DOHH2 (cell line): ENCODE results near the gene MED13L.

Experiments used
- H3F3A ChIP-seq: fragments of 200-600 bp; sonication (generic), shearing (Covaris generic); 2 replicates; pipeline ENCODE4 v1.6.0; 2016; ENCODE audit warnings: antibody characterized with exemption, mild to moderate bottlenecking; ENCODE audit not compliant: control insufficient read depth, insufficient read depth
- H3K27ac ChIP-seq: fragments of 200-600 bp; sonication (generic); 2 replicates; pipeline ENCODE4 v1.5.1; 2014; ENCODE audit warnings: low read depth, mild to moderate bottlenecking, low read length, moderate library complexity
- H3K27me3 ChIP-seq: fragments of 200-600 bp; sonication (generic); 2 replicates; pipeline ENCODE4 v1.6.1; 2014; ENCODE audit warnings: mild to moderate bottlenecking, low read length, mixed read lengths; ENCODE audit not compliant: control insufficient read depth
- H3K36me3 ChIP-seq: fragments of 200-600 bp; sonication (generic); 2 replicates; pipeline ENCODE4 v1.6.1; 2014; ENCODE audit warnings: mild to moderate bottlenecking, low read length, moderate library complexity, mixed read lengths; ENCODE audit not compliant: control insufficient read depth
- H3K4me1 ChIP-seq: fragments of 200-600 bp; sonication (generic); 2 replicates; pipeline ENCODE4 v1.6.1; 2014; ENCODE audit warnings: mild to moderate bottlenecking, low read length, mixed read lengths; ENCODE audit not compliant: control insufficient read depth
- H3K4me2 ChIP-seq: fragments of 200-600 bp; sonication (generic); 2 replicates; pipeline ENCODE4 v1.6.0; 2014; ENCODE audit warnings: mild to moderate bottlenecking, low read length, moderate library complexity
- H3K4me3 ChIP-seq: fragments of 200-600 bp; sonication (generic); 2 replicates; pipeline ENCODE4 v1.5.1; 2014; ENCODE audit warnings: mild to moderate bottlenecking, low read length, mixed read lengths
- H3K79me2 ChIP-seq: fragments of 200-600 bp; sonication (generic); 2 replicates; pipeline ENCODE4 v1.6.1; 2014; ENCODE audit warnings: mild to moderate bottlenecking, low read length, mixed read lengths; ENCODE audit not compliant: control insufficient read depth
- H3K9me2 ChIP-seq: fragments of 200-600 bp; sonication (generic); replicated peaks from 2 replicates; pipeline ENCODE4 v1.6.1; 2014; ENCODE audit warnings: mild to moderate bottlenecking, low read length, mixed read lengths; ENCODE audit not compliant: control insufficient read depth
- H3K9me3 ChIP-seq: fragments of 200-600 bp; sonication (generic); 2 replicates; pipeline ENCODE4 v1.6.1; 2014; ENCODE audit warnings: antibody characterized with exemption, low read length, mixed read lengths; ENCODE audit not compliant: control insufficient read depth, insufficient read depth
- H4K20me1 ChIP-seq: fragments of 200-600 bp; sonication (generic); 2 replicates; pipeline ENCODE4 v1.6.0; 2014; ENCODE audit warnings: low read depth, mild to moderate bottlenecking, antibody characterized with exemption, low read length, moderate library complexity; ENCODE audit not compliant: control insufficient read depth, insufficient read depth
- EZH2phosphoT487 ChIP-seq: fragments of 200-600 bp; sonication (generic); IDR thresholded peaks from 2 replicates; pipeline ENCODE4 v1.6.1; 2017; ENCODE audit warnings: borderline replicate concordance, mild to moderate bottlenecking, antibody characterized with exemption, low read length, moderate library complexity, mixed read lengths
- TF ChIP-seq, protein P1 (sequence below): fragments of 200-600 bp; sonication (generic); IDR thresholded peaks from one replicate; pipeline ENCODE4 v1.5.1; 2014; ENCODE audit warnings: antibody characterized with exemption, mild to moderate bottlenecking, low read depth, low read length; ENCODE audit not compliant: poor library complexity, severe bottlenecking

MED13L gene

GRCh38 chr12:116244474-116245090 lies 32.9 kb downstream of the MED13L start:
- Histone ChIP-seq H3K9me3 (peaks cover 6% of the 10 kb centered on the region; the same call in 1 of the 2 replicates), H3K4me1 (peaks cover 34% of the 10 kb centered on the region), H3F3A (no peaks in the 10 kb centered on the region), H4K20me1 (peaks cover 8% of the 10 kb centered on the region; the same call in 1 of the 2 replicates), H3K79me2 (peaks cover 84% of the 10 kb centered on the region), H3K9me2 (no peaks in the 10 kb centered on the region), H3K4me3 (no peak overlapping the region), H3K36me3 (no peaks in the 10 kb centered on the region), H3K27ac (no peak overlapping the region), H3K27me3 (no peaks in the 10 kb centered on the region), H3K4me2 (no peak overlapping the region)
- TF ChIP-seq, protein P1, sequence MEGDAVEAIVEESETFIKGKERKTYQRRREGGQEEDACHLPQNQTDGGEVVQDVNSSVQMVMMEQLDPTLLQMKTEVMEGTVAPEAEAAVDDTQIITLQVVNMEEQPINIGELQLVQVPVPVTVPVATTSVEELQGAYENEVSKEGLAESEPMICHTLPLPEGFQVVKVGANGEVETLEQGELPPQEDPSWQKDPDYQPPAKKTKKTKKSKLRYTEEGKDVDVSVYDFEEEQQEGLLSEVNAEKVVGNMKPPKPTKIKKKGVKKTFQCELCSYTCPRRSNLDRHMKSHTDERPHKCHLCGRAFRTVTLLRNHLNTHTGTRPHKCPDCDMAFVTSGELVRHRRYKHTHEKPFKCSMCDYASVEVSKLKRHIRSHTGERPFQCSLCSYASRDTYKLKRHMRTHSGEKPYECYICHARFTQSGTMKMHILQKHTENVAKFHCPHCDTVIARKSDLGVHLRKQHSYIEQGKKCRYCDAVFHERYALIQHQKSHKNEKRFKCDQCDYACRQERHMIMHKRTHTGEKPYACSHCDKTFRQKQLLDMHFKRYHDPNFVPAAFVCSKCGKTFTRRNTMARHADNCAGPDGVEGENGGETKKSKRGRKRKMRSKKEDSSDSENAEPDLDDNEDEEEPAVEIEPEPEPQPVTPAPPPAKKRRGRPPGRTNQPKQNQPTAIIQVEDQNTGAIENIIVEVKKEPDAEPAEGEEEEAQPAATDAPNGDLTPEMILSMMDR = no peak

DNA sequence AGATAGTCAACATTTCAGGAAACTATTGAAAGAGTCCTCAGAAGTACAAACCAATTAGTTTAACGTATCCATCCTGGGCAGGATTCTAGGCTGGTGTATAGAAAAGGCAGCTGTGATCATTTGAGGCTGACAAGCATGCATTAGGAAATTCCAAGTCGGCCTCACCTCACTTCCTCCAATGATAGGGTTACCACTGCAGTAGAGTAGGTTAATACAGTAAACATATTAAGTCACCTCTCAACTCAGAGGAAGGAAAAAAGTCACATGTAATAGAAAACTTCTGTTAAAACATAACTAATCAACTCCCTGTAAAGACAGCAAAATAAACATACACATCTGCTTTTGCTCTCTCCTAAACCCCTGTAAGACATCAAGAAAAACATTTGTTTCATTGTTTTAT lies 33.5 kb downstream of the MED13L start:
- TF ChIP-seq, protein P1 = no peak
- TF ChIP-seq EZH2phosphoT487 = no peak
- no peak overlapping the region for H3K4me2 ChIP-seq
- H3K4me1 ChIP-seq = peaks cover 30% of the 10 kb centered on the region
- no peak overlapping the region for H3K27ac ChIP-seq
- H3K79me2 ChIP-seq = peaks cover 80% of the 10 kb centered on the region
- H3F3A ChIP-seq = no peaks in the 10 kb centered on the region
- peaks cover 1% of the 10 kb centered on the region; the same call in 1 of the 2 replicates for H3K9me3 ChIP-seq
- H4K20me1 ChIP-seq = peaks cover 8% of the 10 kb centered on the region; the same call in 1 of the 2 replicates
- no peak overlapping the region for H3K4me3 ChIP-seq
- H3K27me3 ChIP-seq = no peaks in the 10 kb centered on the region
- H3K36me3 ChIP-seq = no peaks in the 10 kb centered on the region
- no peaks in the 10 kb centered on the region for H3K9me2 ChIP-seq

GRCh38 chr12:116242740-116243139 lies 34.8 kb downstream of the MED13L start:
- Histone ChIP-seq H3K79me2 (peaks cover 67% of the 10 kb centered on the region), H4K20me1 (peaks cover 8% of the 10 kb centered on the region; the same call in 1 of the 2 replicates)
- TF ChIP-seq, protein P1 = no peak
- no peak for TF ChIP-seq EZH2phosphoT487

More at GRCh38 chr12:116242740-116243139, 34.8 kb downstream of the MED13L start:
- H3K9me3 ChIP-seq = no peaks in the 10 kb centered on the region
- no peak overlapping the region for H3K4me3 ChIP-seq
- peaks cover 5% of the 10 kb centered on the region; the same call in 1 of the 2 replicates for H3F3A ChIP-seq
- no peak overlapping the region for H3K27ac ChIP-seq
- H3K4me2 ChIP-seq = no peak overlapping the region
- no peaks in the 10 kb centered on the region for H3K36me3 ChIP-seq
- no peaks in the 10 kb centered on the region for H3K27me3 ChIP-seq
- no peaks in the 10 kb centered on the region for H3K9me2 ChIP-seq
- peaks cover 19% of the 10 kb centered on the region for H3K4me1 ChIP-seq
